HG03175 (cell line): ENCODE data around the gene GRB7.
A peak's percentile ranks its signal among the peaks of the same experiment; 100 is the strongest.

Experiments used
- ATAC-seq: cut with Tn5 transposase; IDR thresholded peaks from one replicate; pipeline ENCODE4 v1.9.1; 2021; ENCODE audit warnings: mild to moderate bottlenecking, moderate library complexity; ENCODE audit not compliant: unreplicated experiment

GRB7 gene

DNA sequence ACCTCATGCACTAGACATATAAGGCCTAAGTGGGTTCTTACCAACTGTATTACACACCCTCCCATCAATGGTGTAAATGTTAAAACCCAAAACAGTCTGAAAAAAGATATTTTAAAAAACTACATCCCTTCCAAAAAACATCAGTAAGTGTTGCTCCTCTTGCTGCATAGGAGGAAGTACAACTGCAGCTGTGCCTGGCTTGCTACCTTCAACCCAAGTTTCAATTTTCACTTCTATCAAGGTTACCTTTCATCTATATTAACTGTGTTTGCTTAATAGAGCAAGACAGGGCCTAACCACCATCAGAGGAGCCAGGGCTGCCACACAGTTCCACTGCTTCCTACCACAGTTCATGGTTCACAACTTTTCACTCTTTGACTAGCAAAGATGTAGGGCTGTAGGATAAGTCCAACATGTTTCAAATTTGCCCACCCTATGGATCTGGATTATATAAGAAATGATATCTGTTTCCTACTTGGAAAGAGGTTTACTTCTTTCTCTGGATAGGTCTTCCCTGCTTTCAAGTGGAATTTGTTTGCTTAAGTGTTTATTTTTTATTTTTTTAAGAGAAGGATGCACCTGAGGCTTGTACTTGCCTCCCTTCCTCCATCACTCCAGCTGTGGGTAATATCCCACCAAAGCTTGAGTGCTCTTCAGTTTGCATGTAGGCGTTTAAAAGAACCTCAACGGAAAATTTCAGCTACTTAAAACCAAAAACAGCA, 56.7 kb downstream of the GRB7 start:
- ATAC-seq = peak; percentile 94
